ENCODE data around the gene ZBTB7A.
"Not testable (repeated sequence)": the region's sequence is repeated elsewhere in the genome, so short reads cannot be mapped to it uniquely, and the experiment has no call there.

ZBTB7A gene

DNA sequence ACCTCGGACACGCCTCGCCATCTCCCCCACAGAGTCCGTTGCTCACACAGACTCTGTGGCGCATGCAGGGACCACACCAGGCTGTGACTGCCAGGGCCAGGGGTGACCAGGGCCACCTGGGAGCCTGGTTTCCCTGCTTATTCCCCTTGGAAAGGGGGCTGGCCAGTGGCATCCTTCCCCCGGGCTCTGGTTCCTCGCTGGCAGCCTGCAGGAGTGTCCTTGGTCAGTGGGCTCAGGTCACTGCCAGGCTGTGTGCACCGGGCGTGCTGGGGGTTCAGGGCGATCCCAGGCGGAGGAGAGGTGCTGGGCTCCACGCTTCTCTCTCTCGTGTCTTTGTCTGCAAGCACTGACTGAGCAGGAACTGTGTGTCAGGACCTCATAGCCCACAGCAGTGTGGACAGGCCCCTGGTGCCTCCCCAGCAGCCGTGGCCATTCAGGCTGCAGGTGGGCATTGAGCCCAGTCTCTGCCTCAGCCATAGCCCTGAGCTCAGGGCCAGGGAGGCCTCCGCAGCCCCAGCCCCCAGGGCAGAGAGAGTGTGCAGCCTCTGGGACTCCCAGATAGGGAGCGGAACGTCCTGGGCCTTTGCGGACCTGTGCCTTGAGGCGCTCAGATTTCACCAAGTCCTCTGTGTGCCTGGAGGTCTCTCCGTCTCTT, 52.7 kb downstream of the ZBTB7A start:
- FAIRE-seq (no peak), DNase-seq (ENCODE audit: insufficient read length, low spot score) (no peak)
- TF ChIP-seq, protein P1, sequence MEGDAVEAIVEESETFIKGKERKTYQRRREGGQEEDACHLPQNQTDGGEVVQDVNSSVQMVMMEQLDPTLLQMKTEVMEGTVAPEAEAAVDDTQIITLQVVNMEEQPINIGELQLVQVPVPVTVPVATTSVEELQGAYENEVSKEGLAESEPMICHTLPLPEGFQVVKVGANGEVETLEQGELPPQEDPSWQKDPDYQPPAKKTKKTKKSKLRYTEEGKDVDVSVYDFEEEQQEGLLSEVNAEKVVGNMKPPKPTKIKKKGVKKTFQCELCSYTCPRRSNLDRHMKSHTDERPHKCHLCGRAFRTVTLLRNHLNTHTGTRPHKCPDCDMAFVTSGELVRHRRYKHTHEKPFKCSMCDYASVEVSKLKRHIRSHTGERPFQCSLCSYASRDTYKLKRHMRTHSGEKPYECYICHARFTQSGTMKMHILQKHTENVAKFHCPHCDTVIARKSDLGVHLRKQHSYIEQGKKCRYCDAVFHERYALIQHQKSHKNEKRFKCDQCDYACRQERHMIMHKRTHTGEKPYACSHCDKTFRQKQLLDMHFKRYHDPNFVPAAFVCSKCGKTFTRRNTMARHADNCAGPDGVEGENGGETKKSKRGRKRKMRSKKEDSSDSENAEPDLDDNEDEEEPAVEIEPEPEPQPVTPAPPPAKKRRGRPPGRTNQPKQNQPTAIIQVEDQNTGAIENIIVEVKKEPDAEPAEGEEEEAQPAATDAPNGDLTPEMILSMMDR (IDR thresholded peaks at IDR 0.05; ENCODE audit: insufficient read depth, missing control alignments) = no peak

DNA sequence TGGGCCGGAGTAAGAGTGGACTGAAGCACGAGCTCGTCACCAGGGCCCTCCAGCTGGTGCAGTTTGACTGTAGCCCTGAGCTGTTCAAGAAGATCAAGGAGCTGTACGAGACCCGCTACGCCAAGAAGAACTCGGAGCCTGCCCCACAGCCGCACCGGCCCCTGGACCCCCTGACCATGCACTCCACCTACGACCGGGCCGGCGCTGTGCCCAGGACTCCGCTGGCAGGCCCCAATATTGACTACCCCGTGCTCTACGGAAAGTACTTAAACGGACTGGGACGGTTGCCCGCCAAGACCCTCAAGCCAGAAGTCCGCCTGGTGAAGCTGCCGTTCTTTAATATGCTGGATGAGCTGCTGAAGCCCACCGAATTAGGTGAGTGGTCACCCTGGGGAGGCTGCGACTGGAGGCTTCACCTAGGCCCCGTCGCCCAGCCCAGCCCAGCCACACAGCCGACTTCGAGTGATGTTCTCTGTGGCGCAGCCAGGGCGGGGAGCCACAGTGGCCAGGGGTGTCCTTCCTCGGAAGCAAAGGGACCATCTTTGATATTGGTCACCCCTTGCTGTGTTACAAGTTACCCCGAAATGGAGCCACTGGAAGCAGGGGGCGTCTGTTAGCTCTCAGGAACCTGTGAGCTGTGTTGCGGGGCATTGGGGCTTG, 53.6 kb downstream of the ZBTB7A start:
- FAIRE-seq = no peak
- TF ChIP-seq, protein P1 (IDR thresholded peaks at IDR 0.05; ENCODE audit: insufficient read depth, missing control alignments) = no peak
- DNase-seq (ENCODE audit: insufficient read length, low spot score) = no peak

DNA sequence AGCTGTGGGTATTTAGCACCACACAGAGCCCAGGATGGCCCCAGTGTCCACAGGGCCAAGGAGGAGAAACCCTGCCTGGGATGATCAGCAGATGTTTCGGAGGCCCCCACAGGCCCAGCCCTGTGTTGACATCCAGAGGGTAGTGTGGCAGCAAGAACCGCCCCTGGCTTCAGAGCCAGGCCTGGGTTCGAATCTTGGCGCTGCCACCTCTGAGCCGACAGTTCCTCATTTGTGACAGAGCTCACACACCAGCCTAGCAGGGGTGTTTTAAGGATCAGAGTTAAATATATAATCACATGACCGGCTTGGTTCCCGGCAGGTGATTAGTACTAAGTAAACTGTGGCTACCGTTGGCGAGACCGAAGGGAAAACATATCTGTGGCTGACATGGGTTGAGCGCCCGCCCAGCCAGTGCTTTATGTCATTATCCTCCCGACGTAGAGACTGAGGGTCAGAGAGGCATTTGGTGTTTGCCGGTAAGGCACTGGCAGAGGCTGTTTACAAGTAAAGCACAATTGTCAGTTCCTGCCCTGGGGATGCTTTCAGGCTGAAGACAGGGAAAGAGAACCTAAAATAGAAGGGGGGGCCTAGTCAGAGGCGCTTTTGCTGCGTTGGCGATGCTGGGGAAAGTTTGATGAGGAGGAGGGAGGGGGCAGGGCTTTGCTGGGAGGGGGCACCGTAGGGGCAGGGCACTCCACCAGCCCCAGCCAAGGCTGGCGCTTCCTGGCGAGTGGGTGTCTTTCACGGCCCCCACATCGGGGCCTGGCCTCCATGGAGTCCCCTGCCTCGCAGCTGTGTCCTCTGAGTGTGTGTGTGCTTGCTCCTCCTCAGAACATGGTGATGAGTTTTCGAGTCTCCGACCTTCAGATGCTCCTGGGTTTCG, 54.4 kb downstream of the ZBTB7A start:
- DNase-seq (ENCODE audit: insufficient read length, low spot score) = peak; percentile 25
- TF ChIP-seq, protein P1 (IDR thresholded peaks at IDR 0.05; ENCODE audit: insufficient read depth, missing control alignments) = no peak
- FAIRE-seq = no peak

DNA sequence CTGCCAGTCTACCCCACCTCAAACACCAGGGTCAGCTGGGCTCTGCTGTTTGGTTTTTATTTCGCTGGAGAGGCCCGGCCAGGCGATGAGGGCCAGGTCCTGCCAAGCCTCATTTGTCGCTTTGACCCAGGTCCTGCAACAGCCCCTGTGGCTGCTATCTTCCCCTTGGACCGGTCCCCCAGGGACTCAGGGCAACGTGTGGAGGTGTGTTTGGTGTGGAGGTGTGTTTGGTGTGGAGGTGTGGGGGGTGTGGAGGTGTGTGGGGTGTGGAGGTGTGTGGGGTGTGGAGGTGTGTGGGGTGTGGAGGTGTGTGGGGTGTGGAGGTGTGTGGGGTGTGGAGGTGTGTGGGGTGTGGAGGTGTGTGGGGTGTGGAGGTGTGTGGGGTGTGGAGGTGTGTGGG, 55.3 kb downstream of the ZBTB7A start:
- DNase-seq (ENCODE audit: insufficient read length, low spot score); FAIRE-seq: not testable (repeated sequence)

DNA sequence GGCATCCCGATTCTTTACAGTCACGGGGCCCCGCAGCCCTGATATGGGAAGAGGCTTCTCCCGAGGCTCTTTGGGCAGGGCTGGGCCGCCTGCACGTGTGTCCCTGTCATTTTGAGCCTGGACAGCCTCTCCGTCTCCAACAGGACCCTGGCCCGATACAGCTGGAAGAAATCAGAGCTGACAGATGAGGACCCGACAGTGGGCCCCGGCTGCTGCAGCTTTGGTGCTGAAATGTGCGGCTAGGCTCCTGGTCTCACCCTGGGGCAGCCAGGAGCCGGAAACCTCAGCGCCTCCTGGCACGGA, 55.9 kb downstream of the ZBTB7A start:
- TF ChIP-seq, protein P1 (IDR thresholded peaks at IDR 0.05; ENCODE audit: insufficient read depth, missing control alignments) = no peak
- FAIRE-seq (no peak), DNase-seq (ENCODE audit: insufficient read length, low spot score) (no peak)

DNA sequence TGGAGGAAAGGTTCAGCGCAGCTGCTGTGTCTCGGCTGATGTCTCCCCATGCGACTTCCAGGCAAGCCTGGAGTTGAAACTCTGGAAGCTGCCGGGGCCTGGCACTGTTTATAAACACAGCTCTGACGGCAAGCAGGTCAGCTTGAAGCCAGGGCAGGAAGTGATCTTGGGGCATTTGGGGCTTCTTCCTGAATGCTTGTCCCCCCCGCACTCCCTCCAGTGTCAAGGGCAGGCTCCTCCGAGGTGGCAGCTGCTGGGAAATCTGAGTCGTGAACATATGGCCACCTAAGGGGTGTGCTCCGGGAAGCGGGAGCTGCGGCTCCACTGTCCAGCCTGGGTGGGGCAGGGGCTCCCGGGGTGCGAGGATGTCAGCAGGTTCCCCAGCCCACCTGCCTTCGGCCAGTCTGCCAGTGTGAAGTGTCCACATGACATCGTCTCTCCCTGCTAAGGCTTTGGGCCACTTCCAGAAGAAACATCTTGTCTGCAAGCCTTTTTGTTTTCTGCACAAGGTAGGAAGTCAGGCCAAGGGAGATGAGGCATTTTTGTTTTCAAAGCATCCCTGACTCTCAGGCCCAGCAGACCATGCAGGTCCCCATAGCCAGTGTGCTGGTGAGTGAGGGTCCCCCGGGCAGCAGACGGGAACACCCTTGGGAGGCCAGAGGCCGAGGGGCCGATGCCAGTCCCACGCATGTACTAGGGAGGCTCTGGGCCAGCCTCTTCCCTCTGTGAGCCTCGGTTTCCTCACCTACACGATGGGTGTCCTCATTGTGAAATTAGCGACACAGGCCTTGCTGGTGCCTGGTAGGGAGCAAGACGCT, 56.5 kb downstream of the ZBTB7A start:
- TF ChIP-seq, protein P1 (IDR thresholded peaks at IDR 0.05; ENCODE audit: insufficient read depth, missing control alignments) = no peak
- peak; percentile 13 for DNase-seq (ENCODE audit: insufficient read length, low spot score)
- no peak for FAIRE-seq
